GM18517 (cell line): Measurements from ENCODE around the gene HOXB4.

Experiments used
- ATAC-seq: cut with Tn5 transposase; IDR thresholded peaks from one replicate; pipeline ENCODE4 v1.9.1; 2021; ENCODE audit warnings: mild to moderate bottlenecking, moderate library complexity; ENCODE audit not compliant: unreplicated experiment

HOXB4 gene

DNA sequence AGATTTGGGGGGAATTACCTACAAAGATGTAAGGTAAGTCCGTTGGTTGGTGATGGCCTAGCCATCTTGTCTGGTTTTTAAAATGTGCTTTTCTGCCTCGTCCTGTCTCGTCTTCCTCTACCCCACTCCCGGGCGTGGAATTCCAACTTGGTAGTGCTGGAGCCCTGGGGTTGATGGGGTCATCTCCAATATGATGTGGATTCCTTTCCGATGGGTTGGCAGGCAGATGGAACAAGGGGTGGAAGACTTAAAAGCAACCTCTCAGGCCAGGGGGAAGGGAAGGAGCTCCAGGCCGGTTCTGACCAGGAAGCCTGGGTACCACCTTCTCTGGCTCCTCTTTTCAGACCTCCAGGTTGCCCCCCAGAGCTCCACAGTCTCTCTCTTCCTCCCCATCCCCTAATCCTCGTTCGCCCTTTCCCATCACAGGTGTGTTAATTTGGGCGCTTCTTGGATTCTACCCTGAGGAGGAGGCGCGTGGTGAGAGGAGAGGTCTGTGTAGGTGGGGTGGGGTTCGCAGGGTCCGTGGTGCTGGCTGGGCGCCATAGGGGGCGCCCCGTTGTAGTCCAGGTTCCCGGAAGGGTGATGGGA lies 28.1 kb downstream of the HOXB4 start:
- ATAC-seq = no peak

DNA sequence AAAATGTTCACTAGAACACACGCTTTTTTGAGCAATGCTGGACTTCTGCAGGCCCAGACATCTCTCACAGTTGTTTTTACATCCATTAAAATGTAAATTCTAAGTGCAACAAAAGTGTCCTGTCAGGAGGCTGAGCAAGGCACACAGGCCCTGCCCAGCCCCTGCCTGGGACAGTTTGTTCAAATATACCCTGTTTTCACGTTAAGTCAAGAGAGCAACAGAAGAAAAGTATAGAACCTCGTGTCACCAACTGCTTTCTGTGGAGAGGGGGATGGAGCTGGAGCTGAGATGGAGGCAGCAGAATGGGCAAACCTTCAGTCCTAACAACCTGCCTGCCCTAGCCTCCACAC lies 28.9 kb downstream of the HOXB4 start:
- no peak for ATAC-seq

DNA sequence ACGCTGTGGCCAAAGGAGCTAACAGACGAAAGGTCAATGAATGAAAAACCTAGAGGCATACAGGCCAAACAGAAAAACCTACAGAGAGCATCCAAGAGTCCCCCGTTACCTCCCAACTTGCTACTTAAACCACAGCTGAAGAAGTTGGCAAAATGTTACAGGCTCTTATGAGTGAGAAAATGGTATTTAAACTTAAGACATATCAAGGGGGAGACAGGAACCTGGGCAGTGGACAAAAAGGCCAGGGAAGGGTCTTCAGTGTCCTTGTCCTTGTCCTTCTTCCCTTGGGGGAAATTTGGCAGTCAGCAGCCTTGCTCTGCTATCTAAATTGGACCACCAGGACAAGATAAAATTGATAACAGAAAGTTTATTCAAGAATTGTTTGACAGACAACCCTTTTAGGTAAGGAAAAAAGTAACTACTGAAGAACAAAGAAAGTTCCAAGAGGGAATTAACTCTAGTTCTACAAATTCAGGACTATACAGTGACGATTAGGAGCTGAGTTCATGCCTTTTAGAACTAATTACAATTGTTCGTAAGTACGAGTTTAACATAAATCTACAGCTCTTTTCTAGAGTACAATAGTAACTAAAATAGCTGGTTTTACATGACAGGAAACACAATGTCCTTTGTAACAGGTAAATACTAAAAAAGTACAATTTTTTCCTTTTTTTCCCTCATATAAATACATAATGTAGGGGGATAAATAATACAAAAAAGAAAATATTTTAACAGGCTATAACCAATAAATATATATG lies 29.4 kb downstream of the HOXB4 start:
- ATAC-seq = no peak

DNA sequence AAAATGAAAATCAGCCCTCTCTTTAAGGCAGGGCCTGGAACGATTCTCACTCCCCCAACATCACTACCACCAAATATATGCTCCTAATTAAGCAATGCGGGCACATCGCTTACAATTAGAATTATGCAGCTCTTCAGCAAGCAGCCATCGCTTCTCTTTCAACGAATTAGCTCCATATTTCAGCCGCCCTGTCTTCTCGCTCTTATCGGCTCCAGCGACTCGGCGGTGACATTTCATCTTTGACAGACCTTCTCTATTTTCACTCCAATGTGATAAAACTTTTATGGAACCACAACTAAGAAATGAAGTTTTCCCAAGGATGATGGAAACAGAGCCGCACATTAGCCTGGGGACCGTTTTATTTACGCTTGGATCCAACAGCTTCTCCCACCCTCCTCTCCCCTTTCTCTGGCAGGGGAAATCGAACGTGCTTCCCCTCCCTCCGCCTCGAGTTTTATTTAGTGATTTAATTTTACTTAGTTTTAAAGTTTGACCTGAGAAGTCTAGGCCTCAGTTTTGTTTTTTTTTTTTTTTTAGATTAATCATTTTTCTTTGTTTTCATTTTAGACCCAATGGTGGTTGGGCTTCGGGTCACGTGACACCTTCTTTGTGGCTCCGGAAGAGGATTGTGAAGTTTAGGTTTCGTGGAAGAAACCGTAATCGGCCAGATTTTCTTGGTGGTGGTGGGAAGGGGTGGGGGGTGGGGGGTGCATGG lies 30.2 kb downstream of the HOXB4 start:
- ATAC-seq = no peak

DNA sequence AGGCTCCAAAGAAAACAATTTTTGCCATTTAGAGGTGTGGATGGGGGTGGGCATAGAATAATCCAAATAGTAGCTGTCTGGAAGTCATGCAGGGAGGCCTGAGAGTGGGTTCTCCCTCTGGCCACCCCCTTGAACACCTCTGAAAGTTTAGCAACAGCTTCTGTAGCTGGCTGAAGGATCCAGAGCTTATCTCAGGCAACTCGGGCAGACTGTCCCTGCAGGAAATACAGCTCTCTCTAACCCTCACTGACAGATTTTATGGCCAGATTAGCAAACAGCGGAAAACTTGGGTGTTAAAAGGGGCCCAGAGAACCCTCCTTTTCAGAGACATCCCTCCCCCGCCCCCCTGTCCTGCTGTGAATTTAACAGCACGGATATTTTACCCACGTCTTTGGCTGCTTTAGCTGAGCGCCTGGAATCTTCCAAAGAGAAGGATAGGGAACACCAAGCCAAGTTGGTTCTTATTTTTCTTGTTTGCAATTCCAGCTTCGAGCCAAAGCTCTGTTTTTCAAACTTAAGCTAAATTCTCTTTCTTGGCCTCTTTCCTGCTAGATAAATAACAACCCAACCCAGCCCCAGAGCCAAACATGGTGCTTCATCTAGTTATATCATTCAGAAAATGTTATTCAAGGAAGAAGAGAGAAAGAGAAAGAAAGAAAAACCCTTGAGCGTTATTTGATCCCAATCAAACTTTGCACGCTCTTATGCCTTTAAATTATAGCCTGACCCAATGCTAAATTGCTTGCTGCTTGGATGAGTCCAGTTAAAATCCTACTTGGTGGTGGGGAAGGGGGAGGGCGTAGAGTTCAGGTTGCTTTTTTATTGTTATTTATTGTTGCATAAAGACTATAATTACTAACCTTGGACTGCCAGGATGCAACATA lies 31.0 kb downstream of the HOXB4 start:
- no peak for ATAC-seq

DNA sequence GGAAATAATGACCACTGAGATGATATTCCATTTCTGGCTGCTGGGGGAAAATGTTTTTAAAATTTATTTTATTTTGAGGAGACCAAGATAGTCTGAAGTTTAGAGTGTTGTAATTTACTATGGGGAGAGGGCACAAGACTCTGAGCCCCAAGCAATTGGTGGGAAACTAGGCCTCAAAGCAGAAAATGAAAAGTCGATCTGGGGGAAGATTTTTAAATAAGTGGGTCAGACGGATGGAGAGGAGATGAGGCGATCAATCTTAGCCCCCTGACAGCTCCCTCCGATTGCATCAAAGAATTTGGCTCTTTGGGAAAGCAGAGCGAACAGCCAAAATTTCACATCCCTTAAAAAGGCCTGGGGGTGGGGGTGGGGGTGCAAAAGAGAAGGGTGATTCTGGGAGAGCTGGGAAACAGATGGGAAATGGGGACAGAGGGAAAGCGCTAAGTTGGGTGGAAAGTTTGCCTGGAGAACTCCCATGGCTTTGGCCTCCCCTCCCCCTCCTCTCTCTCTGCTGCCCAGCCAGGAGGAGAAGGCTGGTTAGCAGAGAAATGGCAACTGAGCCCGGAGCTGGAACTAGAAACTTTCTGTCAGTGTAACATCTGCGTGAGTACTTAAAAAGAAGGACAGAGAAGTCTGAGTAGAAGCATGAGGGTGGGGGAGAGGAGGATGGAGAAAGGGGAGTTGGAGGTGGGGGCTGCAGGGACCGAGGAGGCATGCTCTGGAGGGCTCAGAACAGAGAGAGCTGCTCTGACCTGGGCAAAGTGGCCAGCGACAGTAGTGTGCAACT lies 31.8 kb downstream of the HOXB4 start:
- ATAC-seq = no peak

DNA sequence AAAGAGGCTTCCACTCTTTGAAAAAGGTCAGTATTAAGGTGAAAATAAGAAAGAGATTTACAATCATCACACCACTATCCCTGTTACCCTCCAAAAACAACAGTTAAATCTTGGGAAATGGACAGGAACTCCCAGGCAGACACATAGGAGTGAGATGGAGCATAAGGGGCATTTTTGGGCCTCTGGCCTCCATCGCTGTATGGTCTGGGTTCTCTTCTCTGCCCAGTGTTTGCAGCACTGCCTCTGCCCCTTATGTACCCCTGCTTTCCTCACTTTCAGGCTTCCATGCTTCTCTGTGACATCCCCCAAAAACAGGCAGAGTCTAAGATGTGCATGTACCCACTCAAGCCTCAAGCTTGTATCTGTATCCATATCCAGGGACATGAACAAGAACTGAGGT lies 32.6 kb downstream of the HOXB4 start:
- ATAC-seq = no peak

DNA sequence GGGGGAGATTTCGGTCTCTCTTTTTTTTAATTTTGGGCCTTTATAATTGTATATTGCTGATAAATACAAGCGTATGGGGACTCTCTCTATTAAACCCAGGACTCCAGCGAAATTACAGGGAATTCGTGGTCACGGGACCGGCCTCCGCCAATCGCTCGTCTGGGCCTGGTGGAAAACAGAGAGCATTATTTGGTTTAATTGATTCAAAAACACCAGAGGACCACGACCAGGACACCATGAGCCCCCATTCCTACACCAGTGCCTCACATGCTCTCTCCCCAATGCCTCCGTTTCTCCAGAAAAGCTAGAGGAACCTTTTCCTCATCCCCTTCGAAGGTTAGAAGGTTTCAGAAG lies 33.2 kb downstream of the HOXB4 start, which contains the start of gene HOXB2:
HOXB2 (minus strand) TSS at position 88 of the 354 bp plus-strand sequence. CDS start 198 bp downstream, outside the sequence.
- ATAC-seq = no peak

DNA sequence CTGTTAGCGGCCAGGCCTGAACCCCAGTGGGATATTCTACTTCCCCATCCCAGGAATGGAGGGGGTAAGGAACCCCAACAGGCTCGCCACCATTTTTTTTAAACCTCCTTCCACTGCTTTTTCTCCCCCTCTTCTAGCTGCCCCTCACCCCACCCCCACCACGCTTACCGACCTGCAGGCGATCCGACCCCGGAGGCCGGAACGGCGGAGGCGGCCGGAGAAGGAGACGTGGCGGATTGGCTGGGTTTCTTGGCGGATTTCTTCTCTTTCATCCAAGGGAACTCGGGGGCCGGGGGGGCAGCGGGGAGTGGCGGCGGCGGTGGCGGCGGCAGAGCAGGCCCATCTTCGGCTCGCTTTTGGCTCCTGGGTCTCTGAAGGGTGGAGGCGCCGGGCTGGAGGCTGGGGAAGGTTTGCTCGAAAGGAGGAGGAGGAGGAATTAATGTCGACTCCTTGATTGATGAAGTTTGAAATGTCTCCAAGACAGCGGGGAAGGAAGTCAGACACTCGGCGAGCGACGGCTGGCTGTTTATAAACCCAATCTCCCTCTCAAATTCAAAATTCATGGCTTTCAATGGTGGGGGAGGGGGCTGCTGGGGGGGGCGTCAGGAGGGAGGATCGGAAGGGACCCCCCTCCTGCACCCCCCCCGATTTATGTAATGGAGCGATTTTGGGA lies 33.7 kb downstream of the HOXB4 start:
- no peak for ATAC-seq

DNA sequence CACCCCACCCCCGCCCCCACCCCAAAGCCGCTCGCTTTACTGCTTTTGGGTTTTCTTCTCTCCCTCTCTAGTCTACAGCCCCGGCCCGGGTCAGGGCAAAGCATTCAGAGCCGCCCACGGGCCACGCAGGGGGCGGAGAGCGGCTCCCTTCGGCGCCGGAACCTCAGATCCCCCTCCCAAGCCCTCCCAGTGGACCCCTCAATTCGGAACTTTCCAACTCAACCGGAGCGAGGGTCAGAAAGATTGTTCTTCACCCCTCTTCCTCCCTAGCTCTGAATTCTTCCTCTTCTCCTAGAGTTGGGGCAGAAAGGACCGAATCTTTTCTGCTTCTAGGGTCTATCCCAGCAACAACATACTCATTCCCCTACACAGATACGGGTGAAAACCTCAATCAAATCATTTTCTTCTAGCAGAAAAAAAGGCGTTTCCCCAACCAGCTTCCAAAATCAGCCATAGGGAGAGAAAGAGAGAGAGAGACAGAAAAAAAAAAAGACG lies 34.2 kb downstream of the HOXB4 start:
- ATAC-seq = no peak

DNA sequence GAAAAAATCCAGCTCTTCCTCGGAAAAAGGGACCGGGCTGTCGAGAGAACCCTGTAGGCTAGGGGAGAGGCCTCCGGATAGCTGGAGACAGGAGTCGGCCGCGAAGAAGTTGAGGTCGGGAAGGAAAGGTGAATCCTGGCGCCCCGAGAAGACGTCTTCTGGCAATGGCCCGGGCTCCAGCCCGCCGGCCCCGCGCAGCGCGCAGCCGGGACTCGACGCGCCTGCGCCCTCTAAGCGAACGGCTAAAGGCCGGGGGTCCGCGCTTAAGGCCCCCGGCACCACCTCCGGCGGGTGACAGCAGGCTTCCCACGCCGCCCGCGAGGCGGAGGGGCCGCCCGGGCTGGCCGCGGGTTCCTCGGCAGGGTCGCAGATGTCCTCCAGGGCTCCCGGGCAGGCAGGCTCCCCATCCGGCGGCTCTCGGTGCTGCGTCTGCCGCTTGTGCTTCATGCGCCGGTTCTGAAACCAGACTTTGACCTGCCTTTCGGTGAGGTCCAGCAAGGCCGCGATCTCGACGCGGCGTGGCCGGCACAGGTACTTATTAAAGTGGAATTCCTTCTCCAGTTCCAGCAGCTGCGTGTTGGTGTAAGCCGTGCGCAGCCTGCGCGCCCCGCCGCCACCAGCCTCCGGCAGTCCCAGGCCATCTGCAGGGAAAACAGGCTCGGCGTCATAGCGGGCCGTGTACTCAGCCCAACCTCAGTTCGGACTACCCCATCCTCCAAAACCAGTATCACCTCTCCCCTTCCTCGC lies 34.9 kb downstream of the HOXB4 start:
- ATAC-seq = peak; percentile 59

DNA sequence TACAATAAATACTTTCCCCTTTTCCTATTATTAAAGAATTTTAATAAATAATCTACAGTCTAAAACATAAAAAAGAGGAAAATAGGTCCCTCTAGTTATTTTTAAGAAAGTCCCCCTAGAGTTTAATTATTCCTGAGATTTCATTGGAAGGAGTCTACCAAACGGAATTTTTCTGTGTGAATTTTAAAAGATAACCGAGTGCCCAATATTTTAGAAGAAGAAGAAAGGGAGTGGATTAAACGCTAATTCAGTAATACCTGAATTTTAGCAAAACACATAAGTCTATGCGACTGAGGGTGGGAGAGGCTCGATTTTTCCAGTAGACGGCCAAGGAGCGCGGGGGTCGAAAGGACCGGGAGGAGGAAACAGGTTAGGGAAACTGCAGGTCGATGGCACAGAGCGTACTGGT lies 35.4 kb downstream of the HOXB4 start:
- ATAC-seq = no peak

DNA sequence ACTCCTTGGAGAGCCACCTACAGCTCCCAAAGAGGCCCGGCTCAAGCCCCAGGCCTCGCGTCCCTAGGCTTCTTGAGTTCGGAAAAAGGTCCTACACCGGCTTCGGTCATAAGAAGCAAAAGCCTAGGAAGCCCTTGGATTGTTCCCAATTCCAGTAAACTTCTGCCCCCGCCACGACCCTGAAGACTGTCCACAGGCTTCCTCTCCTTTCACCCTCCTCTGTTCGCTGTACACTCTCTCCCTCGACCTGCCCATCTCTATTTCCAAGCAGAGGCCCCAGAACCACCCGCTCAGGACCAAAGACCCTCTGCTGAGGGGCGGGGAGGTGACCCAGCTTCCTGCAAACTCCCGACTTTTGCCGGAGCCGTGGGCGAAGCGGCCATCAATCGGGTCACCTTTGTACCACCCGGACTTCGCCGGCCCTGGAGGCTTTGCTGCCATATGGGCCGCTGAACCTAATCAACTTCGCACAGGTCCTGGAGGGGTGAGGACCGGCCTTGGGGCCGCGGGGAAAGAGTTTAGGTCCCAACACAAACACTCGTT lies 36.0 kb downstream of the HOXB4 start:
- no peak for ATAC-seq

DNA sequence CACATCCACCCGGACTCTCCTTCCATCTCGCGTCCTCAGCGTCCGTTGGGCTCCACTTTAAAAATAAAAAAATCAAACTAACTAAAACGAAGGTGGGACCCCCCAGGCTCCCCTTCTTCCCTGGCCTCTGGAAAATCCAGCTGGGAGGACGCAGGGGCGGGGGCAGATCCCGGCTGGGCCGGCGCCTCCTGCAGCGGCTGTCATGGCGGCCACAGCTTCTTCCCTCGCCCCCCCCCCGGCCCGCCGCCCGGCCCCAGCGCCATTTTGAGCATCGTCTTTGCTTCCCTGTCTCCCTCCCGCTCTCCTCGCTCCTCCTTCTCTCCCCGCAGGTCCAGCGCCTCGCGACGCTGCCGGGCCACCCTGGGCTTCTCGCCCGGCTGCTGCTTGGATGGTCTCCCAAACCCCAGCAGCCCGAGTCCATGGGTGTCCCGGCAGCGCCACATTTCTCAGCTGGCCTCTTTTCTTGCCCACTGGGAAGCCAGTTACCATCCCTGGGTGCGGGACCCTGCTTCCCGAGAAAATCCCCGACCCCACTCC lies 36.5 kb downstream of the HOXB4 start:
- ATAC-seq = no peak

DNA sequence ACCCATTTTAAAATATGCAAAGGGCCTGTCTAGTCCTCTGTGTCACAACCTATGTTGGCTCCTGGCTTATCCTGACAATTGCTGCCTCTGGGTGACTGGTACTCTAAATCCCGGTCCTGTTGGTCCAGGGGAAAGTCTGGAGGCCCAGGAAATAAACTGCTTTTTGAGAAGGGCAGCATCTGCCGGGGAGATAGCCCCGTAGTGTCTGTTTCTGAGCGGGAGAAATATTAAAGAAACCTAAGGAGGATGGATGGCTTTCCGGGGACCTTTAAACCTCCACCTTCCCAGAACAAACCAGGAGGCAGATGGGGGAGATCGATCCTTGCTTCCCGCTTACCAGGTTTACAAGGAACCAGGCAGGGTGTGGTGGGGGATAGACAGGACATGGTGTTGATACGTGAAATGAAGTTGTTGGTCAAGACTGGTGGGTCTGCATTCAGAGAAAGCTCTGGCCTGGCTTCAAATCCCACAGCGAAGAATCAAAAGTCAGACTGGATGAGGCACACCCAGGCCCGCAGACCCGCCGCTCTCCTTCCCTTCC lies 37.0 kb downstream of the HOXB4 start:
- ATAC-seq = no peak

DNA sequence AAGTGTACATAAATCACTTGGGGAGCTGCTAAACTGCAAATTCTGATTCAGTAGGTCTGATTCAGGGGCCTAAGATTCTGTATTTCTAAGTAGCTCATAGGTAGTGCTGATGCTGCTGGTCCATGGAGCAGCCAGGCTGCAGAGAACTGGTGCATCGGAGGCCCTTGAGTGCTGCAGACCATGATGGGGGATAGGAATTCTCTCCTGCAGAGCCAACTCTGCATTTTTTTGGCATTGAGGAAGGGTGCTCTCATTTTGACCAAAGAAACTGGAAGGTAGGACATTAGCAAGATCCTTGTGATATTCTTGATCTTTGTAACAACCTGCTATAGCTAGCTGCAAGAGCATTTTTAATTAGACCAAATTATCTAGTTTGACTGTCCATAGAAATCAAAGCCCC lies 37.9 kb downstream of the HOXB4 start:
- no peak for ATAC-seq

DNA sequence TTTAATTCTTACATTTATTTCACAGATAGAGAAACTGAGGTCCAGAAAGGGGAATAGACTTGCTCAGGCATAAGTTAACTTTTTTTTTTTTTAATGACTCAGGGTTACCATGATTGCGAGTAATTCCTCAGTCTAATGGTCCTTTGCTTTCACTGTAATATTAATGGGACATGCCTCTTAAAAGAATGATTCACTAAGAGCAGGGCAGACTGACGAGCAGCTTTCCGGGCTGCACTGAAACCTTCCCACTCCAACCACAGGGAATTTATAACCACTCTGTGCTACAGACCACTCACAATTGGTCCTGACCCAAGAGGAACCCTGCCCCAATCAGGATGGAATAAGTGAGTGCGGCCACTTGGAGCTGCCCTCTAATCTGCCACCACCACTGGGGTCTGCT lies 39.0 kb downstream of the HOXB4 start:
- no peak for ATAC-seq

DNA sequence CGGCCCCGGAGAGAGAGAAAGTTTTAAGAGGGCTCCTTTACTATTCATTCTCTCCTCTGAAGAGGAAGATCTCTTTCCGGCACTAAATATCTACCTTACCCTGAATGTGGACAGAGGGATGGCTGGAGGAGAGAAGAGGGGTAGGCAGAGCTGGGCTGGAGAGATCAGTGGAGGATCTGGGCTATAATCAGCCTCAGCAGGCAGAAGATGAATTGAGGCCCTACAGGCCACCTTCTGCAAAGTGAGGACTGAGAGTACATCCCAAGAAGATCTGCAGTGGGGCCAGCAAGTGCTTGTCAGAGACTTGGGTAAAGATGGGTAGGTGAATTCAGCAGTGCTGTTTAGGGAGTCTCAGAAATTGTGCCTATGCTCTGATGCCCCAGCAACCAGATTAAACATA lies 40.8 kb downstream of the HOXB4 start:
- ATAC-seq = no peak
